ENCODE measurements around the gene EIF6.

Gene EIF6

GRCh38 chr20:35284267-35284991 lies at the start of gene EIF6:
TSS of gene EIF6 (minus strand) at chr20:35284772. CDS start at chr20:35284487, 285 bp downstream.
- TF ChIP-seq, protein P1, sequence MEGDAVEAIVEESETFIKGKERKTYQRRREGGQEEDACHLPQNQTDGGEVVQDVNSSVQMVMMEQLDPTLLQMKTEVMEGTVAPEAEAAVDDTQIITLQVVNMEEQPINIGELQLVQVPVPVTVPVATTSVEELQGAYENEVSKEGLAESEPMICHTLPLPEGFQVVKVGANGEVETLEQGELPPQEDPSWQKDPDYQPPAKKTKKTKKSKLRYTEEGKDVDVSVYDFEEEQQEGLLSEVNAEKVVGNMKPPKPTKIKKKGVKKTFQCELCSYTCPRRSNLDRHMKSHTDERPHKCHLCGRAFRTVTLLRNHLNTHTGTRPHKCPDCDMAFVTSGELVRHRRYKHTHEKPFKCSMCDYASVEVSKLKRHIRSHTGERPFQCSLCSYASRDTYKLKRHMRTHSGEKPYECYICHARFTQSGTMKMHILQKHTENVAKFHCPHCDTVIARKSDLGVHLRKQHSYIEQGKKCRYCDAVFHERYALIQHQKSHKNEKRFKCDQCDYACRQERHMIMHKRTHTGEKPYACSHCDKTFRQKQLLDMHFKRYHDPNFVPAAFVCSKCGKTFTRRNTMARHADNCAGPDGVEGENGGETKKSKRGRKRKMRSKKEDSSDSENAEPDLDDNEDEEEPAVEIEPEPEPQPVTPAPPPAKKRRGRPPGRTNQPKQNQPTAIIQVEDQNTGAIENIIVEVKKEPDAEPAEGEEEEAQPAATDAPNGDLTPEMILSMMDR (IDR thresholded peaks at IDR 0.05; ENCODE audit: low read depth, low read length), result no peak
- H3K4me3 ChIP-seq (ENCODE audit: low read depth, low read length), result peak within 1 kb of the TSS; percentile 94

GRCh38 chr20:35333606-35334005 lies 49.0 kb upstream of the EIF6 start:
- TF ChIP-seq, protein P1 (IDR thresholded peaks at IDR 0.05; ENCODE audit: low read depth, low read length), result no peak
- H3K4me3 ChIP-seq (ENCODE audit: low read depth, low read length), result no peak overlapping the region

DNA sequence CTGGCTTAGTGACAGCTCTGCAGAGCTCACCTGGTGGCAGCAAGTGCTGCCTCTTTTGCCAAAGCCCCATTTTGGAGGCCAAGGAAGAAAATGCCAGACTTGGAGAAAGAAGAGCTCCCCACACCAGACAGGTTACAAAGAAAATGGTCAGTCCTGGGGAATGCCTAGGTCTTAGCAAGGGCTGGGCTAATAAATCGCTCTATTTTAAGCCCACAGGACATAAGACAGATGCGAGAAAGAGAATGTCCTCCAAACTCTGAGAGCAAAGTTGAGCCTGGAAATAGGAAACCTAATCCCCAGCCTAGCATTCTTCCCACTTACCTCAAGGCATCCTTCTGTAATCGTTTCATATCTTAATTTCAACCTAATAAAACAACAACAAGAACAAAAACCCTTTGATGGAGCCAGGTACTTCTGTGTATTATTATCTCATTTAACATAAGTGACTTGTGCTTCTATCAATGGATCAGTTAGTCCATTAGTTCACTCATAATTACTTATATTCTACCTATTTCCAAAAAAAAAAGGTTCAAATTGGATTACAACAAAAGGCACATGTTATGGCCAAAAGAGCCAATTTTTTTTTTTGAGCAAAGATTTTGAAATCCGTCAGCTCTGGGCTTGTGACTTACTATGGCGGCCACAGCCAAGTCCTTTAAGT lies 48.1 kb upstream of the EIF6 start:
- no peak overlapping the region for H3K4me3 ChIP-seq (ENCODE audit: low read depth, low read length)
- TF ChIP-seq, protein P1 (IDR thresholded peaks at IDR 0.05; ENCODE audit: low read depth, low read length), result no peak

- no peak overlapping the region for H3K4me3 ChIP-seq (ENCODE audit: low read depth, low read length)
- TF ChIP-seq, protein P1 (IDR thresholded peaks at IDR 0.05; ENCODE audit: low read depth, low read length), result peak; percentile 64
Measured at GRCh38 chr20:35329435-35330139, 45.0 kb upstream of the EIF6 start.

DNA sequence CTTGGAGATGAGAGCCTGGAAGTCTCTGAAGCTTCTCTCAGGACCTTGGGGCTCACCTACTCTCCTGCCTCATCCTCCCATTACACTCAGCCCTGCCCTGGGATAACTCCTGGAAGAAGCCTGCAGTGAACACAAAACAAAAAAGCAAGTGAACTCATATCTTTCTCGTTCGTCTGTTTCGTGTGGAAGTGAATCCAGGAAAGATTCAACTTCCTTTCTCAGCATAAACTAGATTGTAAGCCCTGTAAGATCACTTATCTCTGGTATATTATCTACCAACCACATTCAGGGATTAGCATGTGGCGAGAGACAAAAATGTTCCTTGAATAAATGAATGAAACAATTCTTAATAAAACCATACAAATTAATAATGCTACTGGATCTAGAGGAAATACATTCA lies 44.1 kb upstream of the EIF6 start:
- TF ChIP-seq, protein P1 (IDR thresholded peaks at IDR 0.05; ENCODE audit: low read depth, low read length), result no peak
- H3K4me3 ChIP-seq (ENCODE audit: low read depth, low read length), result no peak overlapping the region

GRCh38 chr20:35328095-35328685 lies 43.6 kb upstream of the EIF6 start:
- TF ChIP-seq, protein P1 (IDR thresholded peaks at IDR 0.05; ENCODE audit: low read depth, low read length), result no peak
- no peak overlapping the region for H3K4me3 ChIP-seq (ENCODE audit: low read depth, low read length)

All from WI38 (cell line).